Measurements from ENCODE around the gene SIK2.

- no peak for TF ChIP-seq EP300 (conservative IDR thresholded peaks at IDR 0.05; ENCODE audit: poor library complexity, severe bottlenecking)
- no peak for TF ChIP-seq CTCF (IDR thresholded peaks at IDR 0.05; ENCODE audit: poor library complexity, severe bottlenecking)
- no peak for TF ChIP-seq EZH2 (IDR thresholded peaks at IDR 0.05; ENCODE audit: borderline replicate concordance, insufficient read depth, low read length, poor library complexity, severe bottlenecking)
- TF ChIP-seq REST (IDR thresholded peaks at IDR 0.05; ENCODE audit: borderline replicate concordance): no peak
- TF ChIP-seq POLR2AphosphoS5 (IDR thresholded peaks at IDR 0.05): no peak
- no peak for TF ChIP-seq TAF1 (IDR thresholded peaks at IDR 0.05; ENCODE audit: low read depth)
- TF ChIP-seq SMC3 (conservative IDR thresholded peaks at IDR 0.05; ENCODE audit: poor library complexity): no peak
Measured at GRCh38 chr11:111654601-111655000, 52.4 kb downstream of the SIK2 start.

All from neural cell (in vitro differentiated cells).